T-helper 1 cell treated with Interleukin-12 subunit alpha and Interleukin-12 subunit beta and Interleukin-4 antibody, amounts not matched to agents 30 ng/mL and 1 ng/mL, for 36 hours (primary cell): ENCODE measurements around the gene WNK2. TPM values are rescaled to one million over a fixed set of nuclear protein-coding genes. Genes with fewer than 3 reads are reported as not detected.

Source experiments
- intact Hi-C: fragments of 100-400 bp; cut with micrococcal nuclease; formaldehyde crosslinking; loops from one replicate; pipeline ENCODE4 v1.15.1; 2024
- total RNA-seq: library from RNA; stranded (reverse); gene quantifications from 2 replicates; pipeline ENCODE4 v1.2.3, GENCODE V29; 2022

Gene WNK2
- total RNA-seq = 0.20 and 0.22 TPM in 2 replicates

- intact Hi-C loops = no loop called here
Measured at GRCh38 chr9:93183663-93184431, at the start of gene WNK2. Gene WNK2 (plus strand): TSS chr9:93184139. CDS start chr9:93184930, 791 bp downstream.

- intact Hi-C loops = loop anchor here (1.0 to 10.0 kb wide), 13 partner anchors 11 to 1983 kb away; partner anchors contain the start of genes BICD2, FAM120A, FAM120AOS and ZNF484
Measured at GRCh38 chr9:93134740-93135444, 49.0 kb upstream of the WNK2 start.

- intact Hi-C loops = loop anchor here (10.0 kb wide), 3 partner anchors 261 to 371 kb away; partner anchors contain the start of genes BICD2, FAM120A, FAM120AOS and ZNF484
Measured at GRCh38 chr9:93136011-93136440, 47.9 kb upstream of the WNK2 start.

GRCh38 chr9:93137362-93137761 lies 46.6 kb upstream of the WNK2 start:
- intact Hi-C loops = loop anchor here (10.0 kb wide), 3 partner anchors 263 to 373 kb away; partner anchors contain the start of genes BICD2, FAM120A, FAM120AOS and ZNF484

- intact Hi-C loops = loop anchor here (10.0 kb wide), 3 partner anchors 263 to 373 kb away; partner anchors contain the start of genes BICD2, FAM120A, FAM120AOS and ZNF484
Measured at GRCh38 chr9:93138171-93138764, 45.7 kb upstream of the WNK2 start.

- intact Hi-C loops = loop anchor here (10.0 kb wide), 3 partner anchors 265 to 375 kb away; partner anchors contain the start of genes BICD2, FAM120A, FAM120AOS and ZNF484
Measured at GRCh38 chr9:93139365-93140182, 44.4 kb upstream of the WNK2 start.

GRCh38 chr9:93141771-93142483 lies 42.0 kb upstream of the WNK2 start:
- intact Hi-C loops = no loop called here

GRCh38 chr9:93143830-93144530 lies 40.0 kb upstream of the WNK2 start:
- intact Hi-C loops = no loop called here

- intact Hi-C loops = loop anchor here (1.0 kb wide), 1 partner anchor 12 kb away; the partner anchor contains the start of gene NINJ1
Measured at GRCh38 chr9:93146696-93147095, 37.2 kb upstream of the WNK2 start.

- intact Hi-C loops = no loop called here
Measured at GRCh38 chr9:93147632-93148031, 36.3 kb upstream of the WNK2 start.

GRCh38 chr9:93148721-93149120 lies 35.2 kb upstream of the WNK2 start:
- intact Hi-C loops = no loop called here

- intact Hi-C loops = no loop called here
Measured at GRCh38 chr9:93149361-93149760, 34.6 kb upstream of the WNK2 start.

- intact Hi-C loops = no loop called here
Measured at GRCh38 chr9:93151097-93151784, 32.7 kb upstream of the WNK2 start.

GRCh38 chr9:93154293-93154903 lies 29.5 kb upstream of the WNK2 start:
- intact Hi-C loops = no loop called here

GRCh38 chr9:93155716-93156474 lies 28.0 kb upstream of the WNK2 start:
- intact Hi-C loops = loop anchor here (1.0 to 5.0 kb wide), 5 partner anchors 22 to 296 kb away; partner anchors contain the start of genes FAM120A, FAM120AOS and NINJ1

GRCh38 chr9:93156475-93157008 lies 27.4 kb upstream of the WNK2 start:
- intact Hi-C loops = loop anchor here (1.0 to 5.0 kb wide), 5 partner anchors 22 to 296 kb away; partner anchors contain the start of genes FAM120A, FAM120AOS and NINJ1
